ENCODE data around the gene NPB.

NPB gene
- 0 to 0.49 (median 0.22) reads per million in 18 experiments for total RNA-seq

DNA sequence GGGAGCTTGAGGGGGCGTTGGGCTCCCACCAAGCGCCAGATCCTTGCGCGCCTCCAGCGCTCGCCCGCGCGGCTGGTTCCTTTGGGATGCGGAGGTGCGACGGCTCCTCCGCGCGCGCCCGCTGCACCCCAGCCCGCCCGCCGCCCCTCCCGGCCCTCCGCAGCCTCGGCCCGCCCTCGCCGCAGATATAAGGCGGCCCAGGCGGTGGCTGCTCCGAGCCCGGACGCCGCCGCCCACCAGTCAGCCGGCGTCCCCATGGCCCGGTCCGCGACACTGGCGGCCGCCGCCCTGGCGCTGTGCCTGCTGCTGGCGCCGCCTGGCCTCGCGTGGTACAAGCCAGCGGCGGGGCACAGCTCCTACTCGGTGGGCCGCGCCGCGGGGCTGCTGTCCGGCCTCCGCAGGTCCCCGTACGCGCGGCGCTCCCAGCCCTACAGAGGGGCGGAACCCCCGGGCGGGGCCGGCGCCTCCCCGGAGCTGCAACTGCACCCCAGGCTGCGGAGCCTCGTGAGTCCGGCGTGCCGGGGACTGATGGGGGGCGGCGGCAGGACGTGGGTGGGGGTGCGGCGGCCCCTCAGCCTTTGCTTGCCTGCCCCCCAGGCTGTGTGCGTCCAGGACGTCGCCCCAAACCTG, at the start of gene NPB:
Gene NPB (plus strand): TSS at position 216 of the 630 bp plus-strand sequence. CDS start 40 bp downstream, at position 256.
- peak in 1 of 2 donors; percentile 43 for DNase-seq

DNA sequence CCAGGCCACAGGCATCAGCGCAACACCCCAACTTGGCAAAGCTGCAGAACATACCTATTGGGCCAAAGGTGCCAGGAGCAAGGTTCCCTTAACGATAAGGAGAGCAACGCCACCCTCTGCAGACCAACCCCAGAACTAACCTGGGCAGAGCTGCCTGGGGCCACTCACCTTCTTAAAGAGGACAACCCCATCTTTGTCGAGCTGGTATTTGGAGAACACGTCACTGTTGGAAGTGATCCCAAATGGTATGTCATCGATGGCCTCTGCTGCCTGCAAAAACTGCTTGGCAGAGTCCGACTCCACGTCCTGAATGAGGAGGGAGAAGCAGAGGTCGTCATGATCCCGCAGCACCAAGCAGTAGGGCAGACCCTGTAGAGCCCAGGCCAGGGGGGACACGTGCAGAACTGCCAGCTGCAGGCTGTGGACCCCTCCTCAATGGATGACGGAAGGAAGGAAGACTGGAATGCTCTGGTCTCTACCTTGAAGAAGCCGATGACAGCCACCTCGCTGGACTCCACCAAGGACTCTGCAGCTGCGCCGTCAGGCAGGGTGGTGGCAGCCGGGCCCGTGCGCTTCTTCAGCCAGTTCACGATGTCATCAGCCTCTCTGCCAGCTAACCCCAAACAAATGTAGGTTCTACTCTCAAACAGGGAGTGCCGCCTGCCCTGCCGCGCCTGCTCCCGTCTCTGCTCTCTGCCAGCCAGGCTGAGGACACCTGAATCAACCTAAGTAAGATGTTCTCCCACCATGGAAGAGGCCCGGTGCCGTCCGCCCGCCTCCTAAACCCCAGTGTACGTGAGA, 46.9 kb upstream of the NPB start:
- DNase-seq: no peak

DNA sequence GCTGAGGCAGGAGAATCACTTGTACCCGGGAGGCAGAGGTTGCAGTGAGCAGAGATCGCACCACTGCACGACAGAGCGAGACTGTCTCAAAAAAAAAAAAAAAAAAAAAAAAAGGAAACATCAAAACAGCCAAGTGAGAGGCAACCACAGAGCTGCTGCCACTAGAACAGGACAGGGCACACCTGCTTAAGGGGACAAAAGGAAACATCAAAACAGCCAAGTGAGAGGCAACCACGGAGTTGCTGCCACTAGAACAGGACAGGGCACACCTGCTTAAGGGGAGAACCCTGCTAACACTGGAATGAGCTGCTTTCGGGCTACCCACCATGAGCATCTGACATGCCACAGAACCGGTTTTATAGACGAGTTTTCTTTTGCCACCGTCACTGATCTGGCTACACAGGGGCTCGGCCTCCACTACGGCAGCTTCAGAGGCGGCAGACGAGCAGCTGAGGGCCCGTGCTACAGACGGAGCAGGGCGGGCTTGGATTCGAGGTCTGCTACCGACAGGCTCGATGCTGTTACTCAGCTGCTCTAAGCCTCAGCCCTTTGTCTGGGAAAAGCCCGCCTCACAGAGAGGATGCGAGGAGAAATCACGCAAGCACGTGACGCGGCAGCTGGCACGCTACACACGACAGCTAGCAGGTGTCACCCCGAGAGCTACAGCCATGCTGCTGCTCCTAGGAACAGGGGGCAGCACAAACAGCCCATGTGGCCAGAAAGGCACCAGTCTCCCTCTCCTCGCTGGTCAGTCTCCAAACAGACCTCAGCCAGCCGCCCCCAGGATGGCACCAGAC, 43.7 kb upstream of the NPB start:
- DNase-seq: no peak

DNA sequence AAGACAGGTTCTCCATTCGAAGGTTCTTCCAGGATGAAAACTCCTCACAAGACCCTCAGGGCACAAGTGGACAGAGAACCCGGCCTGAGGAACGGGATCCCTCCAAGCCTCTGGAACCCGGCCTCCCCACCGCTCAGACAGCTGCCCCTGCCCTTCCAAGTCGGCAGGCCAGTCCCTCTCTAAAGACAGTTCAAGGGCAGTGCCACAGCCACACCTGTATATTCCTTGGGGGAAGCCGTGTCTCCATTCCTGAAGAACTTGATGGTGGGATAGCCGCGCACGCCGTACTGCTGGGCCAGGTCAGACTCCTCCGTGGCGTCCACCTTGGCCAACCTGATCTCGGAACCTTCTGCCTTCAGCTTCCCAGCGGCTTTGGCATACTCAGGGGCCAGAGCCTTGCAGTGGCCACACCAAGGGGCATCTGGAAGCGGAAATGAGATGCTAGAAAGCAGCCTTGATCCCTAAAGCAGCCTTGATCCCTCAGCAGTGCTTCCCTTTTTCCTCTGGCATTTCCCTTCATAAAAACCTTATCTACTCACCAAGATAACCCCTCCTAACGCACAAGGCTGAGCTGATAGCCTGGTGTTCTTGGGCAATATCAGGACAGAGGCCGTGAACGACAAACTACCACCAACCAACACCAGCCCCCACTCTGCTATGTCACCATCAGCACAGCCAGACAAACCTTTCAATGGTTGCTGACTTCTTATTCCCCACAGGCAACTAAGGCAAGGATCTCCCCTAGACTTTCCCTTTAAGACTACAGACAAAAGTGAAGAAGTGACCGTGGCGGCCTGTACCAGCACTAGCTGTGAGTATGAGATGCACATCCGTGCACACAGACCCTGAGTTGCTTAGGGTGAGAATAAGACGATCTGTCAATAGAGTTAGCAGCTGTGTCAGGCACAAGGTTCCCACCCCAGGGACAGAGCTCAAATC, 42.8 kb upstream of the NPB start:
- DNase-seq: peak in 1 of 2 donors; percentile 18

DNA sequence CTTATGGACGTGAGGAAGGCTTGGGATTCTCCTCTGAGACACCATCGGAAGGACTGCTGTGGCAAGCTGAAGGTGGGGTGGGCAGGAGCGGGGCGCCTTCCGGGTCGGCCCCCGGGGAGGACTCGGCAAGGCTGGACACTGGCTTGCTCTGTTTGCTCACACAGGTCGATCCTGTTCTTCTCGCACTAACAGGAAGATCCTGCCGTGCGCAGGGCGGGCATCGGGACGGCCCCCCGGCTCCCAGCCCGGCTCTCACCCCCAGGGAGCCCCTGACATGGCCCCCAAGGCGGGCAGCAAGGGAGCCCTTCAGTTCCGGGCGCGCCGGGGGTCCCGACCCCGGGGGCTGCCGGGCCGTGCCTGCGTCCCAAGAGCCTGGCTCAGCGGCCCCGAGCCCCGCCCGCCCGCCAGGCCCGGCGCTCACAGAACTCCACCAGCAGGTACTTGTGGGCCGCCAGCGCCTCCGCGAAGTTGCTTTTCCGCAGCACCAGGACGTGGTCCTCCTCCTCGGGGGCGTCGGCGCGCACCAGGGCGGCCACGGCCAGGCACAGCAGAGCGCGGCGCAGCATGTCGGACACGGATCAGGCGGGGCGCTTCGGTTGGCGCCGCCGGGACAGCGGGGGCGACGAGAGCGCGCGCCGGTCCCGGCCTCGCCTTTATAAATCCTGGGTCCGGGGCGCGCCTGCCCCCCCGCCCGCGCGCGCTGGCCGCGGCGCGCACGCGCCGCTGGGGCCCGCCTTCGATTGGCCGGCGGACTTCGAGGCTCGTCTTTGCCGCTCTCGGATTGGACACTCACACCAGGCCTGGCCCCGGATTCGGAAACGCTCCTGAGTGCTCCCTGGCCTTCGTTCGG, 41.9 kb upstream of the NPB start, which contains the start of gene P4HB:
Gene P4HB (minus strand): TSS at position 630 of the 850 bp plus-strand sequence. CDS start 64 bp downstream, at position 566.
- DNase-seq: peak in 1 of 2 donors; percentile 22

DNA sequence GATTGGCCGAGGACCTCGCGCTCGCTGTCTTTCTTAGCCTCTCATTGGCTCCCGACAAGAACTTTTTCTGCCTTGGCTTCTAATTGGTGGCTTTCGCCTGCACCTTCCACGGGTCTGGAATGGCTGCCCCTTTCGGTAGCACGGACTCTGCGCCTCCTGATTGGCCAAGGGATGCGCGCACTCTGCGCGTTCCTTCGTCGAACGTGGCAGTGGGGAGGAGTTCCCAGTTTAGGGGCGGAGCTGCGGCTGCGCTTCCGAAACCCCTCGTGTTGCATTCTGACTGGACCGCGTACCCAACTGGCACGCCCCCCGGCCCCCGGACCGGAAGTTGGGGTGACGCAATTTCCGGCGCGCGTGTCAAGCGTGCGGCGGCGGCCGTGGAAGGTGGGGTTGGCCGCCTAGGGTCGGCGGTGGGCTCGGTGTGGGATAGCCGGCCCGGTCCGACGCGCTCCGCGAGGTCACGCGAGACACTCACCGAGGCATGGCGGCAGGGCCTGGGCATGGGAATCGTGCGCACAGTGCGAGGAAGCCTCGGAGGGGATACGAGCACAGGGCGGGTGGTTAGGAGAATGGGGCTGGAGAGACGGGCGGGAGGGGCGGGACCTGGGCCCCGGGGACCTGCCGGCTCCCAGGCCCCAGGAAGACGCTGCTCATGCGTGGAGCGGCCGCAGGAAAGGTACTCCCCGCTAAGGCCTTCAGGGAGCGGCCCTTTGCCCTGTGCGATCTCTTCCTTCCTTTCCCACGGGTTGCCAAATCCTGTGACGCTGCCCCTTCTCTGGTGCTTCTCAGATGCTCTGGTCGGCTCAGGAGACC, 41.1 kb upstream of the NPB start:
- peak; percentile 100 for DNase-seq

DNA sequence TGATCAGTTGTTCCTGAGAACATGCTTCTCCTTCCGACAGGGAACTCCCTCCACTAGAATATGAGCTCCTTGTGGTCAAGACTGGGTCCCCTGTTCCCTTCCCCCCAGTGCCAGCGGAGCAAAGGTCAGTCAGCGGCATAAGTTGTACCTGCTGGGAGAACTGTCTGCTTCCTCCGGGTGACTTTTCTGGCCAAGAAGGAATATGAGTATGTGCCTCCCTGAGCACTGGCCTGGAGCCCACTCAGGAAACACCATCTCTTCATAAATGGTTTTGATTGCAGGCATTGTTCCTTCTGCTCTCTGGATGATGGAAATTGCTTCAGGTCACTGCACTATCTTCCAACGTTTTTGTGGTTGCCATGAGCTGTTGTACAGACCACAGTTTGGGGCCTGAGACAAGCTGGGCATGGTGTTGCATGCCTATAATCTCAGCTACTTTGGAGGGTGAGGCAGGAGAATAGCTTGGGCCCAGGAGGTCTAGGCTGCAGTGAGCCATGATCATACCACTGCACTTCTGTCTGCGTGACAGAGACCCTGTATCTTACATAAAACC, 38.8 kb upstream of the NPB start:
- no peak for DNase-seq

DNA sequence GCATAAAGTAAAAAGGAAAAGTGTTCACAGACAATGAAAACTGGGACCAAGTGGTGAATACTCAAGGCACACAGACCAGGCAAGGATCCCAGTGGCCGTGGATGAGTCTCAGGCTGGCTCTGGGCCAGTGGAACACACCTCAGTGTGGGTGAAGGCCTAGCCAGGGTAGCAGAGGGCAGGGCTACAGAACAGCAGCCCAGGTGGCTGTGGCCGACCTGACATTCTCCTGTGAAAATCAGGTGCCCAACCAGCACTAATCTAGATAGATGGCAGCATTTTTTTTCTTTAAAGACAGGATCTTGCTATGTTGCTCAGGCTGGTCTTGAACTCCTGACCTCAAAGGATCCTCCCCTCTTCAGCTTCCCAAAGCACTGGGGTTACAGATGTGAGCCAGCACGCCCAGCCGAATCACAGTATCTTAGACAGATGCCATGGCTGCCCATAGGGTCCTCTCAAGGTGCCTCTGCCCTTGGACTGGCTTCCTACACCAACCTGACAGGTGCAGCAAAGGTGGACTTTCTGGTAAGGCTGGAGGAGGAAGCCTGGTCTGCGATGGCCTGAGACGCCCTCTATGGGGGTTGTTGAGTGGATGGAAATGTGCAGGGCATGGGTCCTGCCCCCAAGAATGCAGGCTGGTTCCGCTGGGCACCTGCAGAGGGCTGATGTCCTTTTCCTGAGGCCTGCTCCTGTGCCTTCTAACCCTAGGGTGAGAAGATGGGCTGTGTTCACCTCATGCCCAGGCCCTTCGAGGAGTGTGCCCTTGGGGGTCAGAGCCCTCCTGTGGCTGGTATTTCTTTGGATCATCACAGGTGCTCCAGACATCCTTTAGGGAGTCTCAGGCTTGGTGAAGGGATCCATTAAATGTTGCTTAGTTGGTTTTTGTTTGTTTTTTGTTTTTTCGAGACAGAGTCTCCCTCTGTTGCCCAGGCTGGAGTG, 37.9 kb upstream of the NPB start:
- no peak for DNase-seq

DNA sequence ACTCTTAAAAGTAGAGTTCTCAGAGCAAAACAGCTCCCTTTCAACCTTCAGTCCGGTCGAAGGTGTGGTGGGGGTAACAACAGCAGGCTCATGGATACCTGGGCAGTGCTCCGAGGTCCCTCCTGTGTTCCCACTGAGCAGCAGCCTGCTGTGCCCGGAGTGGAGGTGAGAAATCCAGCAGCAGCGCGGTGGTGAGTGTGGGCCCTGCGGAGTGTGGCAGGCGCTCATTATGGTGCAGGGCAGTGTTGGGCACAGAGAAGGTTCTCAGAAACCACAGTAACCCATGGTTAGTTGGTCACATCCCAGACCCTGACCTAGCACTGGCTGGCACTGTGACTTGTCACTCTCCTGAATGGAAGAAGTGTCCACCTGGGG, 36.7 kb upstream of the NPB start:
- DNase-seq: no peak

DNA sequence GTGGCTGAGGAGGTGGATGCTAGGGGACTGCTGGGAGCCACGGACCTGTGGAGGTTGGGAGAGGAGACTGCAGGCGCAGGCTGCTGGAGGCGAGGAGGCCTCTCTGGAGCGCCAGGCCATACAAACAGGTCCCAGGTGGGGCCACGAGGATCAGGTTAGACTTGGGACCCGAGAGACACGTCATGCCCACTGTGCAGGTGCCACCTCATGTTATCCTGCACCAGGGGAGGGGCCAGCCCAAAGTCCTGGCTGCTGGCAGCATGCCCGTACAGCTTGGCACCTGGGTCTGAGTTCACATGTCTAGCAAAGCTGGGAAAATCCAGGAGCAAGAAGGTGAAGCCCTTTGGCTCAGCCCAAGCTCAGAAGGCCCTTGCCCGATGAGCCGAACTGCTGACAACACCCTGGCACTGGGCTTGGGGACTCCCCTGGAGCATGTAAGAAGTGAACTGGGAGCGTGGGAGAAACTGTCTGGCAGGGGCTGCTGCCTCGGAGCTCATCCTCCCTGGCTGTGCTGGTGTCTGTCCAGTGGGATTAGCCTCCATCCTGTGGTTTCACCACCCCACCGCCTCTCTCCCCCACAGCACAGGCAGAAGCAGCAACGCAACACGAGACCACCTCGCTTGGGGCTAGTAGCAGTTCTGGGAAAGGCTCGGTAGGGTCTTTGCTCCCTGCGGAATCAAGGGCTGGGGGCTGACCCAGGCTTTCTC, 36.2 kb upstream of the NPB start:
- DNase-seq: no peak

DNA sequence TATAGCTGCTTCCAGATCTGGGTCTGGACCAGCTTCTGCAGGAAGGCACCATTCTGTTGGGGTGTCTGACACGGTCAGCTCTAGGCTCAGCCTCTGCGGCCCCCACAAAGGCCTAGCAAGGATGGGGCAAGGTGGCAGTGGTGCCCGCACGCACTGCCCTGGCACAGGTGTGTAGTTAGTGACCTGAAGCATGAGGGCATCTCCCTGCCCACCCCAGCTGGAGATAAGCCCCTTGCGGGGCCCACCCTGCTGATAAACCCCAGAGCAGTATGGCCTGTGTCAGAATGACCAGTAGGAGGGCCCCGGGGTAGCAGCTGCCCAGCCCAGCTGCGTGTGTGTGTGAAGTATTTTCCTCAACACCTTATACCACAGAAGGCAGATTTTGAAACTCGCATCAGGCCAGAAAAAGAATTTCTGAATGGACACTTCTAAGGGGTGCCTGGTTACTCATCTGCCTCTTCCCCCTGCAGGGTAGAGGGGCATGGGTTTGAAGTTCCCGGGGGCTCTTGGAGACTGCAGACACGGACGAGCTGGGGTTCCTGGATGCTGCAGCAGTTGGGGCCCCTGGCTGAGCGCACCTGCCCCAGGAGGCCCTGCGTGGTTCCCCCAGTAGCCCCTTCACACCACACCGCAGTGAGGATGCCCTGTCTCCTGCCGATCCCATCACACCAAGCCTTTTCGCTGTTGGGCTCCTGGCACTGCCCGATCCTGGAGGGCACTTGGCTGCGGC, 35.4 kb upstream of the NPB start:
- DNase-seq: peak in 1 of 2 donors; percentile 8

DNA sequence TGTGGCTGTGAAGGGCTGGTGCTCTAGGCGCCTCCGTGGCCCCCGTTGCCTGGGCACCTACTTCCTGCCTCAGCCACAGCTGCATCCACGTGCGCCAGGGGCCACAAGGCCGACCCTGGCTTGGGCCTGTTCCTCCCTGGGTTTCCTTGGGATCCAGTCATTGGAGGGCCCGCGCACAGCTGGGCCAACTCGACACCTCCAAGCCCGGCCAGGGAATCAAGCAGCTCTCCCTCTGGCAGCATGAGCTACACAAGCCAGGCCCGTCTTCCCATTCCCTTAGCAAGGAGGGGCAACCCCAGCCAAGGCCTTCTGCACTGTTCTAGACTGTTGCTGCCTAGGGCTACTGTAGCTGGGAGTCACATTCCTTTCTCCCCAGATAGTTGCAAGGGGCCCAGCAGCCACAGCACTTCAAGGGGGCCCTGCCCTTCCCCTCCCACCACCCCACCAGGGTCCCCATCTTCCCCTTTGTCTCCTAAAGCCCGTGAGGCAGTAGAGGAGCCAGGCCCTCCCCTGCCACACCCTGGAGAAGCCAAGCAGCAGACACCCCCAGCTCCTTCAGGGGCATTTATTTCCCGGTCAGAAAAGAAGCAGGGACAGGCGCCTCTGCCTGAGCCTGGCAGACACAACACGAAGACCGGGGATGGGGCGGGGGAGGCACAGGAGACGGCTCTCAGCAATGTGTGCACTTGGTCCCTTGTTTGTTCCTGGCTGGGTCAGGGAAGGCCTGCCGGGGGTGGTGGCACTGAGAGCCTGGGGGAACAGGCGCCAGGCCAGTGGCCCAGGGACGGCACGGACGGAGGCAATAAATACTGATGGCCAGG, 34.7 kb upstream of the NPB start:
- peak in 1 of 2 donors; percentile 14 for DNase-seq

DNA sequence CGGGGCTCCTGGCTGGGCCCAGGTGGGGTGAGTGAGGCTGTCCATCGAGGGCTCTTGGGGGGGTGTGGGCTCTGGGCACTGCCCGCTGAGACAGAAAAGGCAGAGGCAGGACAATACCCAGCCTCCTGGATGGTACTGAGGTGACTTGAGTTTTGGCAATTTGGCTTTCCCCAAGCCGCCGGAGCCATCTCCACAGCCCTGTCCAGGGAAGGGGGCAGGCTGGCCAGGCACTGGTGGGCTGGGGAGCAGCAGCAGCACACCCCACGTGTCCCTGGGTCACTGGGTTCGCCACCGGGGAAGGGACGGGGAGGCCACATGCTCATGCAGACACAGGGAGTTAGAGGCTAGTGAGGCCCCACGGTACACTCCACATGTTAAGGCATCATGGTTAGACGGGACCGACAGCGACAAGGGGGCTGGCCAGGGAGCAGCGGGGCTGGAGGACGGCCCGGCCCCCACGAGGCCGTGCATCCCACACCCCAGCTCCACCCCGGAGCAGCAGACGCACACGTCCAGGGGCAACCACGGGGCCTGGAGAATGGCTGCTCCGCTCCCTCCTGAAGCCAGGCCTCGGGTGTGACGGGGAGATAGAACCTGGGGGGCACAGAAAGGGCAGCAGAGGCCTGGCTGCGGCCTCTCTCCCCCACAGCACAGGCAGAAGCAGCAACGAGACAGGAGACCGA, 33.9 kb upstream of the NPB start:
- DNase-seq: no peak

DNA sequence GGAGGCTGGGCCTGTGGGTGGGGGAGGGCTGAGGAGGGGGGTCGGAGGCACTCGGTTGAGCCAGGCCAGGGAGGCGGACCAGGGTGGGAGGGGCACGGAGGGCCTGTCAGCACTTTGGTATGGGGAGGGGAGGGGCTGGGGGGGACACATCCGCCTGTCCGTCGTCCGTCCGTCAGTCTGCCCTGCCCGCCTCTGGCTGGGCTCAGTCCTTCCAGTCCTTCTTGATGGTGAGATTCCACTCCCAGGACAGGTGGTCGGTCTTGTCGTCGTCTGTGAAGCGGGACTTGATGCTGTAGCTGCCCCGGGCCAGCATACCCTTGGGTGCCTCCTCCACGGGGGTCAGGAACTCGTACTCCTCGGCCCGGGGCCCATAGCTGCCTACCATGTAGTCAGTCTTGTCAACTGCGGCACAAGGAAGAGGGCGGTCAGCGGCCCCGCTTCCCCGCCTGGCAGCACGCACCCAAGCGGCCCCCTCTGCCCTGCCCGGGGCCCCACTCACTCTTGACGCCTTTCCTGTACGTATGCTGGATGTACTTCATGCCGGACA, 33.3 kb upstream of the NPB start:
- no peak for DNase-seq

All from inflammatory macrophage (primary cell).